K562 (cell line): ENCODE data around the gene SUFU. TPM values are rescaled to one million over a fixed set of nuclear protein-coding genes. Genes with fewer than 3 reads are reported as not detected.

Experiments used
- CREB1 ChIP-seq, 2 experiments: sonication (generic) in 1 of 2; formaldehyde crosslinking in 1 of 2; IDR thresholded peaks; 2 replicates each; pipeline versions ENCODE4 v1.6.1 to v1.8.0; 2012 to 2022; ENCODE audit warnings: inconsistent platforms in 1 of 2, mild to moderate bottlenecking in 1 of 2, missing genetic modification reagents in 1 of 2, moderate library complexity in 1 of 2
- CXXC5 ChIP-seq: fragments of 250-450 bp; sonication (Bioruptor Pico); IDR thresholded peaks from 2 replicates; pipeline ENCODE4 v1.8.0; 2022; ENCODE audit warnings: inconsistent platforms, mild to moderate bottlenecking, moderate library complexity
- E2F3 ChIP-seq: fragments of 250-450 bp; sonication (Bioruptor Pico); IDR thresholded peaks from 2 replicates; pipeline ENCODE4 v1.4.0; 2020; ENCODE audit warnings: mild to moderate bottlenecking
- ERF ChIP-seq: fragments of 450-650 bp; formaldehyde crosslinking; IDR thresholded peaks from 2 replicates; pipeline ENCODE4 v1.4.0; 2020; ENCODE audit warnings: mild to moderate bottlenecking, mixed read lengths
- EWSR1 ChIP-seq: fragments of 450-650 bp; IDR thresholded peaks from 2 replicates; pipeline ENCODE4 v1.6.1; 2018; ENCODE audit warnings: borderline replicate concordance, mild to moderate bottlenecking, low read depth, moderate library complexity; ENCODE audit not compliant: partially characterized antibody
- HDAC3 ChIP-seq: fragments of 450-650 bp; IDR thresholded peaks from 2 replicates; pipeline ENCODE4 v1.6.1; 2018; ENCODE audit warnings: borderline replicate concordance, mild to moderate bottlenecking, moderate library complexity; ENCODE audit not compliant: partially characterized antibody
- HOXB6 ChIP-seq: fragments of 250-450 bp; sonication (Bioruptor Pico); IDR thresholded peaks from 2 replicates; pipeline ENCODE4 v1.5.1; 2022; ENCODE audit warnings: mild to moderate bottlenecking, borderline replicate concordance
- KLF1 ChIP-seq: fragments of 450-650 bp; IDR thresholded peaks from 2 replicates; pipeline ENCODE4 v1.6.1; 2016; ENCODE audit warnings: missing genetic modification characterization, missing compliant biosample characterization
- SRF ChIP-seq, 2 experiments: fragments of 250-450, 450-650 bp in 1 of 2; sonication (Bioruptor Pico) in 1 of 2; sonication (generic) in 1 of 2; formaldehyde crosslinking; IDR thresholded peaks; 2 replicates each; pipeline versions ENCODE4 v1.5.0 to v1.5.1; 2020 to 2022; ENCODE audit warnings: mild to moderate bottlenecking in 1 of 2, missing genetic modification reagents in 1 of 2
- ZBTB11 ChIP-seq, 3 experiments: fragments of 200-800 bp in 1 of 3; fragments of 250-450 bp in 1 of 3; fragments of 450-650 bp in 1 of 3; sonication (Bioruptor Pico) in 1 of 3; sonication (Bioruptor generic) in 1 of 3; formaldehyde crosslinking in 1 of 3; IDR thresholded peaks; 2 replicates each; pipeline versions ENCODE4 v1.6.1 to v1.8.0; 2016 to 2022; ENCODE audit warnings: mild to moderate bottlenecking in 2 of 3, missing genetic modification characterization in 2 of 3, missing compliant biosample characterization in 1 of 3, moderate library complexity in 1 of 3
- ZNF134 ChIP-seq: fragments of 250-450 bp; sonication (Bioruptor Pico); conservative IDR thresholded peaks from 2 replicates; pipeline ENCODE4 v1.4.0; 2020
- polyA plus RNA-seq, 8 experiments: library from polyadenylated mRNA; depleted of rRNA in 4 of 8; stranded (reverse) in 5 of 8; unstranded in 3 of 8; fragments of >200 nt; fragmentation: Nextera tagmentation in 2 of 8; fragmentation: Illumina TruSeq in 1 of 8; extraction: Ambion mirVana in 2 of 8; extraction: Trizol in 1 of 8; gene quantifications; 2 replicates each; pipeline versions ENCODE4 v1.2.1 to v1.2.3, GENCODE V29; 2011 to 2014; ENCODE audit warnings: inconsistent platforms in 1 of 8, missing spikeins in 1 of 8
- total RNA-seq, 7 experiments: library from RNA; depleted of rRNA in 6 of 7; stranded (reverse); fragments of >200 nt in 6 of 7; fragmentation: Illumina TruSeq in 2 of 7; extraction: Trizol in 2 of 7; gene quantifications; 2 replicates each; pipeline versions ENCODE4 v1.2.1 to v1.2.3, GENCODE V29; 2011 to 2021; ENCODE audit warnings: low replicate concordance in 1 of 7
- TF ChIP-seq, protein P1 (sequence below), 2 experiments: fragments of 450-650 bp; IDR thresholded peaks; 2 replicates each; pipeline ENCODE4 v1.6.1; 2016; ENCODE audit warnings: mild to moderate bottlenecking in 2 of 2, borderline replicate concordance in 1 of 2, low read depth in 1 of 2, moderate library complexity in 1 of 2
- TF ChIP-seq, protein P2 (sequence below): fragments of 450-650 bp; IDR thresholded peaks from one replicate; pipeline ENCODE4 v1.6.1; 2018; ENCODE audit warnings: mild to moderate bottlenecking, moderate library complexity; ENCODE audit not compliant: partially characterized antibody

Gene SUFU
- total and polyA plus RNA-seq, 9 of the 15 experiments (the other 6 are each of a cell fraction or from before 2014, with no cell fraction given): 0.59 to 6.3 (median 0.82) TPM

DNA sequence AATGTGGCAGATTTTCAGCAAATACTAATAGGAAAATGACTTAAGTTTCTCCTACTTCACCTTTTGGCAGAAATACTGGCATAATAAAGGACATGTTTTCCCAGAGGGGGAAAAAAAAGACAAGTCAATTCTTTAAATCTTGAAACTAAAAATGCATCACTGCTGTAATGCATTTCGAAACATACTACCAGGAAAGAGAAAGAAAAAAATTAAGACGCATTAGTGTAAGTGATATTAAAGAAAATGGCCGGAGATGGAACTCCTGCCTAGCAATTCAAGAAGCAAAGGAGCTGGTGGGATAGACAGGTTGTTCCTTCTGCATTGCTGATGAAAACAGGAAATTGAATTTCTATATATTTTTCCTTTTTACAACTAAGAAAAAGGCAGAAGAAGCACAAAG, 4.4 kb upstream of the SUFU start (continued):
- TF ChIP-seq E2F3 (no peak), CXXC5 (CRISPR knock-in tag) (no peak), SRF (CRISPR knock-in tag; IDR thresholded peaks at IDR 0.05) (no peak), KLF1 (tag) (no peak), HOXB6 (CRISPR knock-in tag) (no peak), CREB1 (IDR thresholded peaks at IDR 0.05) (no peak), CREB1 (CRISPR knock-in tag; IDR thresholded peaks at IDR 0.05) (no peak), ERF (CRISPR knock-in tag) (no peak), HDAC3 (no peak), ZBTB11 (CRISPR knock-in tag; IDR thresholded peaks at IDR 0.05) (no peak), ZNF134 (CRISPR knock-in tag) (no peak), EWSR1 (no peak)
- TF ChIP-seq, protein P1, sequence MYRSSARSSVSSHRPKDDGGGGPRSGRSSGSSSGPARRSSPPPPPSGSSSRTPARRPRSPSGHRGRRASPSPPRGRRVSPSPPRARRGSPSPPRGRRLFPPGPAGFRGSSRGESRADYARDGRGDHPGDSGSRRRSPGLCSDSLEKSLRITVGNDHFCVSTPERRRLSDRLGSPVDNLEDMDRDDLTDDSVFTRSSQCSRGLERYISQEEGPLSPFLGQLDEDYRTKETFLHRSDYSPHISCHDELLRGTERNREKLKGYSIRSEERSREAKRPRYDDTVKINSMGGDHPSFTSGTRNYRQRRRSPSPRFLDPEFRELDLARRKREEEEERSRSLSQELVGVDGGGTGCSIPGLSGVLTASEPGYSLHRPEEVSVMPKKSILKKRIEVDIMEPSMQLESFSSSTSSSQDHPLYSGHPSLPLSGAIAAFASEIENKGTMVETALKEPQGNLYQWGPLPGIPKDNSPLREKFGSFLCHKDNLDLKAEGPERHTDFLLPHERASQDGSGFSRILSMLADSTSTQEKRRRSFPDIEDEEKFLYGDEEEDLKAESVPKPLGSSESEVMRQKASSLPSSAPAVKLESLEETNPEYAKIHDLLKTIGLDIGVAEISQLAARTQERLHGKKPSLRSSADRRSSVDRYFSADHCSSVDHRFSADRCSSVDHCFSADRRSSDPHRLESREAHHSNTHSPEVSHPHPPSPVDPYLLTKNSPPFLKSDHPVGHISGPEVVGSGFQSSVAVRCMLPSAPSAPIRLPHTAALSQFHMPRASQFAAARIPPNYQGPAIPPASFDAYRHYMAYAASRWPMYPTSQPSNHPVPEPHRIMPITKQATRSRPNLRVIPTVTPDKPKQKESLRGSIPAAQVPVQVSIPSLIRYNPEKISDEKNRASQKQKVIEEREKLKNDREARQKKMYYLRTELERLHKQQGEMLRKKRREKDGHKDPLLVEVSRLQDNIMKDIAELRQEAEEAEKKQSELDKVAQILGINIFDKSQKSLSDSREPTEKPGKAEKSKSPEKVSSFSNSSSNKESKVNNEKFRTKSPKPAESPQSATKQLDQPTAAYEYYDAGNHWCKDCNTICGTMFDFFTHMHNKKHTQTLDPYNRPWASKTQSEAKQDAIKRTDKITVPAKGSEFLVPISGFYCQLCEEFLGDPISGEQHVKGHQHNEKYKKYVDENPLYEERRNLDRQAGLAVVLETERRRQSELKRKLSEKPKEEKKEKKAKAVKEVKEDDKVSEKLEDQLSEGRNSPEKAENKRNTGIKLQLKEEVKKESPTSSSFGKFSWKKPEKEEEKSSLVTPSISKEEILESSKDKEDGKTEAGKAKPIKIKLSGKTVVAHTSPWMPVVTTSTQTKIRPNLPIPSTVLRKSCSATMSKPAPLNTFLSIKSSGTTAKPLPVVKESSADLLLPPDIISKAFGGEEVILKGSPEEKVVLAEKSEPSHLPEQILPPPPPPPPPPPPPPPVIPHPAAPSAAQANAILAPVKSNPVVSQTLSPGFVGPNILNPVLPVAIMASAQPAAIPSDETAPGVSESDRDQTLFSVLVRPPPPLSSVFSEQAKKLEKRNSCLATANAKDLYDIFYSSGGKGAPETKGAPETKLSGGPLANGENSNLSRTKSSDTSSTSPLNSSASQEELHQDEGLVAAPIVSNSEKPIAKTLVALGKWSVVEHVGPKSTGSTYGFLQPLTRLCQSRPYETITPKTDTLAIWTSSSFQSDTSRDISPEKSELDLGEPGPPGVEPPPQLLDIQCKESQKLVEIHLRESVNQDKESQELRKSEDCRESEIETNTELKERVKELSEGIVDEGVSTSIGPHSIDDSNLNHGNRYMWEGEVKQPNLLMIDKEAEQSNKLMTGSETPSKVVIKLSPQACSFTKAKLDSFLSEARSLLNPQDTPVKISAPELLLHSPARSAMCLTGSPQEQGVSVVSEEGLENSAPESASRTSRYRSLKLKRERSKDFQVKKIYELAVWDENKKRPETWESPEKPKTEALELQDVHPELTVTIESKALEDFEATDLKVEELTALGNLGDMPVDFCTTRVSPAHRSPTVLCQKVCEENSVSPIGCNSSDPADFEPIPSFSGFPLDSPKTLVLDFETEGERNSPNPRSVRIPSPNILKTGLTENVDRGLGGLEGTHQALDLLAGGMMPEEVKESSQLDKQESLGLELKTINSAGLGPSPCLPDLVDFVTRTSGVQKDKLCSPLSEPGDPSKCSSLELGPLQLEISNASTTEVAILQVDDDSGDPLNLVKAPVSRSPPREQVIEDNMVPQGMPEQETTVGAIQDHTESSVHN (IDR thresholded peaks at IDR 0.05; ENCODE audit: borderline replicate concordance in 1 of 2, low read depth in 1 of 2): no peak
- TF ChIP-seq, protein P2, sequence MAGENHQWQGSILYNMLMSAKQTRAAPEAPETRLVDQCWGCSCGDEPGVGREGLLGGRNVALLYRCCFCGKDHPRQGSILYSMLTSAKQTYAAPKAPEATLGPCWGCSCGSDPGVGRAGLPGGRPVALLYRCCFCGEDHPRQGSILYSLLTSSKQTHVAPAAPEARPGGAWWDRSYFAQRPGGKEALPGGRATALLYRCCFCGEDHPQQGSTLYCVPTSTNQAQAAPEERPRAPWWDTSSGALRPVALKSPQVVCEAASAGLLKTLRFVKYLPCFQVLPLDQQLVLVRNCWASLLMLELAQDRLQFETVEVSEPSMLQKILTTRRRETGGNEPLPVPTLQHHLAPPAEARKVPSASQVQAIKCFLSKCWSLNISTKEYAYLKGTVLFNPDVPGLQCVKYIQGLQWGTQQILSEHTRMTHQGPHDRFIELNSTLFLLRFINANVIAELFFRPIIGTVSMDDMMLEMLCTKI: no peak
